Fibroblast of lung (primary cell): ENCODE results near the gene CBFA2T3. TPM values are rescaled to one million over a fixed set of nuclear protein-coding genes. Genes with fewer than 3 reads are reported as not detected.

Source experiments
- DNase-seq, 2 donors: peaks; one replicate each; pipeline versions ENCODE4 v3.0.0 to v3.0.0-alpha.2; 2010; ENCODE audit warnings: low read depth in 2 of 2
- H2AFZ ChIP-seq: 2 replicates; pipeline ENCODE4 v1.5.1; 2012; ENCODE audit warnings: low read length, control low read depth, inconsistent platforms
- H3K27ac ChIP-seq: 2 replicates; pipeline ENCODE4 v1.5.1; 2011; ENCODE audit warnings: low read length, control low read depth; ENCODE audit not compliant: insufficient read depth
- H3K27me3 ChIP-seq: 2 replicates; pipeline ENCODE4 v1.5.1; 2011; ENCODE audit warnings: mild to moderate bottlenecking, low read length; ENCODE audit not compliant: control insufficient read depth, insufficient read depth
- H3K36me3 ChIP-seq: 2 replicates; pipeline ENCODE4 v1.5.1; 2011; ENCODE audit warnings: low read length; ENCODE audit not compliant: control insufficient read depth, insufficient read depth
- H3K4me1 ChIP-seq: 2 replicates; pipeline ENCODE4 v1.5.1; 2011; ENCODE audit warnings: low read length; ENCODE audit not compliant: control insufficient read depth, insufficient read depth; ENCODE audit errors: extremely low read depth
- H3K4me2 ChIP-seq: 2 replicates; pipeline ENCODE4 v1.5.1; 2011; ENCODE audit warnings: low read length, control low read depth; ENCODE audit not compliant: insufficient read depth; ENCODE audit errors: extremely low read depth
- H3K4me3 ChIP-seq, 4 experiments: fragments of 200-600 bp in 1 of 4; sonication (generic) in 1 of 4; replicated peaks in 1 of 4; 2 replicates each; pipeline ENCODE4 v1.5.1; 2011 to 2016; ENCODE audit warnings: low read length in 4 of 4, low read depth in 3 of 4, mild to moderate bottlenecking in 3 of 4, control low read depth in 2 of 4, inconsistent platforms in 1 of 4, mixed read lengths in 1 of 4; ENCODE audit not compliant: insufficient read depth in 1 of 4; ENCODE audit errors: control extremely low read depth in 1 of 4
- H3K79me2 ChIP-seq: 2 replicates; pipeline ENCODE4 v1.5.1; 2012; ENCODE audit warnings: mild to moderate bottlenecking, low read length, inconsistent platforms; ENCODE audit not compliant: control insufficient read depth, insufficient read depth
- H3K9ac ChIP-seq: 2 replicates; pipeline ENCODE4 v1.5.1; 2011; ENCODE audit warnings: mild to moderate bottlenecking, low read length, control low read depth; ENCODE audit not compliant: insufficient read depth
- H3K9me3 ChIP-seq: 2 replicates; pipeline ENCODE4 v1.5.1; 2012; ENCODE audit warnings: low read depth, low read length; ENCODE audit not compliant: control insufficient read depth, insufficient read depth
- H4K20me1 ChIP-seq: 2 replicates; pipeline ENCODE4 v1.5.1; 2011; ENCODE audit warnings: low read length; ENCODE audit not compliant: control insufficient read depth, insufficient read depth; ENCODE audit errors: extremely low read depth
- CTCF ChIP-seq, 2 donors: IDR thresholded peaks in 1 of 2; conservative IDR thresholded peaks in 1 of 2; 1 replicate in 1 of 2; 2 replicates in 1 of 2; pipeline ENCODE4 v1.5.1; 2011 to 2012; ENCODE audit warnings: low read length in 2 of 2, control low read depth in 1 of 2, inconsistent platforms in 1 of 2, low read depth in 1 of 2, mild to moderate bottlenecking in 1 of 2
- EZH2 ChIP-seq: IDR thresholded peaks from 2 replicates; pipeline ENCODE4 v1.5.1; 2012; ENCODE audit warnings: low read length, control low read depth, mild to moderate bottlenecking; ENCODE audit errors: missing control alignments
- polyA plus RNA-seq, 2 donors: library from polyadenylated mRNA; depleted of rRNA in 1 of 2; stranded (reverse) in 1 of 2; unstranded in 1 of 2; fragments of >200 nt; gene quantifications; 2 replicates each; pipeline ENCODE4 v1.2.1, GENCODE V29; 2011 to 2012; ENCODE audit warnings: missing spikeins in 1 of 2
- total RNA-seq: library from RNA; depleted of rRNA; stranded (reverse); fragments of >200 nt; gene quantifications from 2 replicates; pipeline ENCODE4 v1.2.1, GENCODE V29; 2014

Gene CBFA2T3
- total and polyA plus RNA-seq, 2 donors (not counting 1 experiment from before 2014, with no cell fraction given) = under 0.01 to 0.05 TPM

- no peak for DNase-seq
- TF ChIP-seq CTCF (conservative IDR thresholded peaks at IDR 0.05 in 1 of 2, IDR thresholded peaks at IDR 0.05 in 1 of 2; ENCODE audit: low read depth in 1 of 2, low read length in 2 of 2) (no peak), EZH2 (no peak)
- peaks cover 37% of the 10 kb centered on the region for H3K27me3 ChIP-seq
Observed at GRCh38 chr16:88943131-88943664, 33.8 kb downstream of the CBFA2T3 start.

GRCh38 chr16:88941913-88942909 lies 34.8 kb downstream of the CBFA2T3 start:
- H2AFZ ChIP-seq = no peak overlapping the region
- H3K9me3 ChIP-seq = no peaks in the 10 kb centered on the region
- H3K4me3 ChIP-seq = no peak overlapping the region
- TF ChIP-seq CTCF (conservative IDR thresholded peaks at IDR 0.05 in 1 of 2, IDR thresholded peaks at IDR 0.05 in 1 of 2; ENCODE audit: low read depth in 1 of 2, low read length in 2 of 2) = peak in 1 of 2 donors; percentile 39
- peak; percentile 75 for TF ChIP-seq EZH2
- H3K4me1 ChIP-seq = no peaks in the 10 kb centered on the region
- no peak overlapping the region for H3K4me2 ChIP-seq
- peak in 1 of 2 donors; percentile 1 for DNase-seq
- H4K20me1 ChIP-seq = no peaks in the 10 kb centered on the region
- H3K79me2 ChIP-seq = no peaks in the 10 kb centered on the region
- H3K27me3 ChIP-seq = peaks cover 44% of the 10 kb centered on the region
- no peak overlapping the region for H3K9ac ChIP-seq
- H3K36me3 ChIP-seq = no peaks in the 10 kb centered on the region
- H3K27ac ChIP-seq = no peak overlapping the region

More at GRCh38 chr16:88943131-88943664, 33.8 kb downstream of the CBFA2T3 start:
- no peak overlapping the region for H2AFZ ChIP-seq
- no peaks in the 10 kb centered on the region for H3K79me2 ChIP-seq
- no peaks in the 10 kb centered on the region for H3K9me3 ChIP-seq
- no peak overlapping the region for H3K4me3 ChIP-seq
- no peak overlapping the region for H3K9ac ChIP-seq
- H3K36me3 ChIP-seq = no peaks in the 10 kb centered on the region
- H3K27ac ChIP-seq = no peak overlapping the region
- no peak overlapping the region for H3K4me2 ChIP-seq
- no peaks in the 10 kb centered on the region for H3K4me1 ChIP-seq
- no peaks in the 10 kb centered on the region for H4K20me1 ChIP-seq
